HG03045 (cell line): ENCODE results near the gene NHERF2.
"Not testable (repeated sequence)": the region's sequence is repeated elsewhere in the genome, so short reads cannot be mapped to it uniquely, and the experiment has no call there.

Experiments
- ATAC-seq: cut with Tn5 transposase; IDR thresholded peaks from one replicate; pipeline ENCODE4 v1.9.1; 2021; ENCODE audit warnings: mild to moderate bottlenecking, moderate library complexity; ENCODE audit not compliant: unreplicated experiment

Gene NHERF2

DNA sequence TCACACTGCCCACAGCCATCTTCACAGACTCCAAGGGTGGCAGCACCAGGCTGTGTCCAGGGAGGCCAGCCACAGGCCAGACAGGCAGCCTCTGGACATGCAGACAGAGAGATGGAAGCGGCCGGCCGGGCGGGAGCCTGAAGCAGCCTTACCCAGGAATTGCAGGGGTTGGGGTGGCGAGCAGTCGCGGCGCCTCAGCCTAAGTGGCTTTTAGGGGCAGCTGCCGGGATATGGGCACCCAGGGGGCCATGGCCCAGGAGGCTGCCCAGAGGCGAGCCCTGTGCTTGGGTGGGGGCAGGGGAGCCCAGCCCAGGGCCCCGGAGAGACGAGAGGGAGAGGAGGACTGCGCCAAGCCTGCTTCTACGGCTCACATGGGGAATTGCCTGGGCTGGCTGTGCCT is 1.5 kb upstream of the NHERF2 start:
- no peak for ATAC-seq

GRCh38 chr16:2025878-2026460 is 733 bp upstream of the NHERF2 start:
- ATAC-seq, result no peak

DNA sequence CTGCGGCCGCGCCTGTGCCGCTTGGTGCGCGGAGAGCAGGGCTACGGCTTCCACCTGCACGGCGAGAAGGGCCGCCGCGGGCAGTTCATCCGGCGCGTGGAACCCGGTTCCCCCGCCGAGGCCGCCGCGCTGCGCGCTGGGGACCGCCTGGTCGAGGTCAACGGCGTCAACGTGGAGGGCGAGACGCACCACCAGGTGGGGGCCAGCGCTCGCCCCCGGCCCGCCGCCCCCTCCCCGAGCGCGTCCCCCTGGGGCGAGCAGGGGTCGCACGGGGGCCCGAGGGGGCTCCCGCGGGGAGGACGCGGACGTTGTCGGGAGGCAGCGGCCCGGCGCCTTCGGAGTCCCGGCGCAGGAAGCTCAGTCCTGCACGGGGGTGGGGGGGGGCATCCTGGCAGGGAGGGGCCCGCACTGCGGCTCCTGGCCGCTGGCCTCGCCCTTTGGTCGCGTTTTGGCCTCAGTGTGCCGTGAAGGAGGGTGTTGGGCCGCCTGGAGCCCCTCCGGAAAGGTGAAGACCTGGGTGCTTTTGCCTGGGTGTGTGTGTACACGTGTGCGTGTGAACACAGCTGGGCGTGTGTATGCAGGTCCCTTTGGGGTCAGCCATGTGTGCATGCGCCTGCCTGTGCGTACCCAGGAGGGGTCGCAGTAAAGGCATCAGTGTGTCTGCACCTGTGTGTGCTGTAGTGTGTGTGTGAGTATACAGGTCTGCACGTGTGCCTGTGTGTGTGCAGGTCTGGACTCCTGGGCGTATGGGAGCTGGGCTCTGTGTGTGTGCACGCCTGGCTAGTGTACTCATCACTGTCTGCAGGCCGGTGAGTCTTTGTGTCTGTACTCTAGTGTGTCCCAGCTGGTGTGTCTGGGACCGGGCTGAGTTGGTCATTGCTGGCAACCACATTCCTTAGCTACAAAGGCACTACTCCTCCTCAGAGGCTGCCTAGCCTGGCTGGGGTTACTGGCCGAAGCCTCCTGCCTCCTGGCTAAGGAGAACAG is 615 bp downstream of the NHERF2 start:
- no peak for ATAC-seq

DNA sequence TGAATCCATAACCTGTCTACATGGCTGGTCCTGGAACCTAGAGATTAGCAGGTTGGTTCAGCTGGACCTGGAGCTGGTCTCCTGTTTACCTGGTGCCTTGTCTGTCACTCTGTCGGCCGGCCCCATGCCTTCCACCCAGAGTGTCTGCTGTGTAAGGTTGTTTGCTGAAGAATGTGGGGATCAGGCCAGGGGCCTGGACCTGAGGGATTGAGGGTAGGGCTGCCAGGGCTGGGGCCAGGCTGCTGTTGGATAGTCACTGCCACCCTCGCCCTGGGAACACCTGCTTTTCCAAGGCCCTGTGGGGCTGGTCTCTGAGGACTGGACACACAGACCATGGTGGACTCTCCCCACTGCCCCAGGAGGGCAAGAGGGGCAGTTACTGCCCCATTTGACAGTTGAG is 1.4 kb downstream of the NHERF2 start:
- no peak for ATAC-seq

DNA sequence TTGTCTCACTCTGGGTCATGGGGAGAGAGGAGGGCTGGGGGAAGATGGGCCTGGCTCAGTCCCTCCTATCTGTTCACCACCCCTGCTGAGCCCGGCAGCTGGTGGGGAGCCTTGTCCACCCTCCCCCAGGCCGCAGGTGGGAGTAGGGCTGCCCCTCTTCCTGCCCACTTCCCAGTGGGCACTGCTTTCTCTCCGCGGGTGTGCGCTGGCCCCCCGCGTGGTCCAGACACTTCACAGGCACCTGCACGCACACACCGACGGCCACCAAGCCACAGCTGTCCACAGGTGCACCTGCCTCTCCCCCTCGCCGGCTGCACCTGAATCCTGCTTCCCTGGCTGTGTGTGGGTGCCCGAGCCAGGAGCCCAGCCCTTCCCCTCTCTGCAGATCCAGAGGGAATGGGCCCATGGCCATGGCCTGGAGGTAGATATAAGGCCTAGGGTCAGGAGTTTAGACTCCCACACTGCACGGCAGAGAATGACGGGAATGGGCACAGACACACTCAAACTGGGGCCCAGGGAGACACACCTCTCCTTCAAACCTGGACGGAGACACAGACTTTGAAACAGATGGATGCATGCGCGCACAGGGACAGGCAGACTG is 2.0 kb downstream of the NHERF2 start:
- ATAC-seq, result no peak

DNA sequence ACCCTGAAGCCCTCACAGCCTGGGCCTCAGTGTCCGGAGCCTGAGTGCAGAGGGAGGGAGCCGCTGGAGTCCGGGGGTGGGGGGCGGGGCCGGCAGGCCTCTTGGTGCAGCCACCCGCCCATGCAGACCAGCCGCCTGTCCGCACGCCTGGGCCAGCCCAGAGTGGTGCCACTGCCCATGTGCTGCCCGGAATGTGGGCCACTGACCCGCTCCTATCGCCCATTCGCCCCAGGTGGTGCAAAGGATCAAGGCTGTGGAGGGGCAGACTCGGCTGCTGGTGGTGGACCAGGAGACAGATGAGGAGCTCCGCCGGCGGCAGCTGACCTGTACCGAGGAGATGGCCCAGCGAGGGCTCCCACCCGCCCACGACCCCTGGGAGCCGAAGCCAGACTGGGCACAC is 2.6 kb downstream of the NHERF2 start:
- no peak for ATAC-seq

DNA sequence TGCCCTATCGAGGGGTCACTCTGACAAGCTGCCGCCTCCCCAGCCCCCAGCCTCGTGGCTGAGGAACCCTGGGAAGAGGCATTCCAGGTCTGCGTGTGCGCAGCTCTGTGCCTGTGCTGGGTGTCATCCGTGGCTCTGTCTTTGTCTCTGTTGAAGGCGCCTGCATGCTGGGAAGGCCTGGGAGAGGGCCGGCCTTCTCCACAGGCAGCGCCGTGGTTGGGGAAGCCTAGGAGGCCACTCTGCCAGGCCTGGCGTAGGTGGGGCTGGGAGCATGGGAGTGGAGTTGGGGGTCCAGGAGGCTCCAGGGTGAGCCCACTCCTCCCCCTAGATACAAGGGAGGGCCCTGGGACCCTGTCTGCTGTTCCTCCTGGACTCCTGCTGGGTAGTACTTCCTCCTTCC is 3.3 kb downstream of the NHERF2 start:
- ATAC-seq, result no peak

- ATAC-seq, result no peak
Observed at GRCh38 chr16:2031081-2031577, 4.4 kb downstream of the NHERF2 start.

GRCh38 chr16:2032285-2033056 is 5.8 kb downstream of the NHERF2 start:
- no peak for ATAC-seq

DNA sequence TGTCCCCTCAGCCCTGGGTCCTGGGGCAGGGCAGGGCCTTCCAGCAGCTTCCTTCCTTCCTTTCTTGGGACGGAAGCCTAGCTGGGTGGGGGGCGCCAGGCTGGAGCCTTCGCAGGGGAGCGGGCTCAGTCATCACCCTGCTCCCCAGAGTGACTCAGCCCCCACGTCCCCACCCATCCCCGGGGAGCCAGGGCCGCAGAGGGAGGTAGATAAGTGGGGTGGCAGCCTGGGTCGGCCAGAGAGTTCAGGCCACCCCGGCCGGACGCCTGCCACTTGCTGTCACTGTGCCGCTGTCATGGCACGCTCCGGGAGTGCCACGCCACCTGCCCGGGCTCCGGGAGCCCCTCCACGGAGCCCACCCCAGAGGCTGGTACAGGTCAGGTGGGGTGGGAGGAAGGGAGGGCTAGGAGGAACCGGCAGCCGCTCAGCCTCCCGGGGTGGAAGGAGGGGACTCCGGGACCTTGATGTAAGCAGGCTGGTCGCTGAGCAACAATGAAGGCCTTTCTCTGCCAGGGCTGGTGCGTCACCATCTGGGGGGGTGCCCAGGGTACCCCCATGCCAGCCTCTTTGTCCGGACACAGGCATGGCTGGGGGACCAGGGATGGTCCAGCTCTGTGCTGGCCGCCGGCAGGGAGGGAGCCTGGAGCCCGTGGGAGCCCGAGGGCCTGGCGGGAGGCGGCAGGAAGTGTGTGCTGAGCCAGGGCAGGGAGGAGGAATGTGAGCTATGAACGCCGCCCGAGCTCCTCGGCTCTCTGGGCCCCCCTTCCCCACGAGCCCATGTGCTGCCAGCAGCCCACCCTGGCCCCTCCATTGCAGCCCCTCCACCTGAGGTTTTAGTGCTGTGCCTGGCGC is 6.6 kb downstream of the NHERF2 start:
- no peak for ATAC-seq

DNA sequence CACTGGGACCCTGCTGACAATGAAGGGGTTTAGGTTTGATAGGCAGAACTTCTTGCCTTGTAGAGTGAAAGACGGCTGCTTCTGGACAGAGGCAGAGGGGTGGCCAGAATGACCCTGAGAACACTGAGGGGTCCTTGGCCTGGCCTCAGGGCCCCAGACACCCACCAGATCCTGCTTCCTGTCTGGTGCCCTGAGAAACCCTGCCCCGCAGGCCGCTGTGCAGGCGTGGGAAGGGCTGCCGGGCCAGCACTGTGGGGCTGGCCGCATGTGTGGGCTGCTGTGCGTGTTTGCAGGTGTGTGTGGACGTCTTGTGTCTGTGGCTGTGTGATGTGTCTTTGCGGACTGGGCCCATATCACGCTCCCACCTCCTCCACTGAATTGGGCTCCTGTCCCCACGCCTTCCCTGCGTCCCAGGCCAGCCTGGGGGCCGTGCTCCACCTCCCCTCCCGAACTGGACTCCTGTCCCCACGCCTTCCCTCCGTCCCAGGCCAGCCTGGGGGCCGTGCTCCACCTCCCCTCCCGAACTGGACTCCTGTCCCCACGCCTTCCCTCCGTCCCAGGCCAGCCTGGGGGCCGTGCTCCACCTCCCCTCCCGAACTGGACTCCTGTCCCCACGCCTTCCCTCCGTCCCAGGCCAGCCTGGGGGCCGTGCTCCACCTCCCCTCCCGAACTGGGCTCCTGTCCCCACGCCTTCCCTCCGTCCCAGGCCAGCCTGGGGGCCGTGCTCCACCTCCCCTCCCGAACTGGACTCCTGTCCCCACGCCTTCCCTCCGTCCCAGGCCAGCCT is 7.4 kb downstream of the NHERF2 start:
- ATAC-seq, result not testable (repeated sequence)

DNA sequence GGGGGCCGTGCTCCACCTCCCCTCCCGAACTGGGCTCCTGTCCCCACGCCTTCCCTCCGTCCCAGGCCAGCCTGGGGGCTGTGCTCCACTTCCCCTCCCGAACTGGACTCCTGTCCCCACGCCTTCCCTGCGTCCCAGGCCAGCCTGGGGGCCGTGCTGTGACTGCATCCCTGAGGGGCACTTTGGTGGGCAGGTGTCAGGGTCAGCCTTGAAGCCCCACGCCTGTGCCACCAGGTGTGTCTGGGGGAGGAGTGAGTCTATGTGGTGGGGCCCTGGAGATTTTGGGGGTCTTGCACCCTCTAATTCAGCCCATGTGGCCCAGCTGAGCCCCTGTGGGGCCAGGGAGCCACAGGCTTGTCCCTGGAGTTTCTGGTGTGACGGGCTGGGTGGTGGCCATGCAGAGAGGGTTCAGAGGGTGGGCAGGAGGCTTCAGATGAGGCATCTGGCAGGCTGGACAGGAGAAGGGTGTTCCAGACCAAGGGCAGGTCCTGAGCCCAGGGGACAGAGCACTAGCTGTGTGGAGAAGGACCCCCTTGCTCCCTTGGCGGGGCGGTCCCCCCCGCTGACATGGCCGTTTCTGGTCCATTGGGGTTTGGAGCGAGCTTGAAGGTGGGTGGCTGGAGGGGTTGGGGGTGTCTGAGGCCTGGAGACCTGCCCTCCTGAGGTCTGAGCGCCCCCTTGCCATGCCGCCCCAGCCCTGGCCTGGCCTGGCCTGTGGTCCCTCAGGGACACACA is 8.2 kb downstream of the NHERF2 start:
- ATAC-seq, result no peak

GRCh38 chr16:2035431-2036199 is 8.9 kb downstream of the NHERF2 start:
- no peak for ATAC-seq

GRCh38 chr16:2036200-2036966 is 9.7 kb downstream of the NHERF2 start:
- ATAC-seq, result no peak

GRCh38 chr16:2037115-2037514 is 10.4 kb downstream of the NHERF2 start:
- no peak for ATAC-seq

DNA sequence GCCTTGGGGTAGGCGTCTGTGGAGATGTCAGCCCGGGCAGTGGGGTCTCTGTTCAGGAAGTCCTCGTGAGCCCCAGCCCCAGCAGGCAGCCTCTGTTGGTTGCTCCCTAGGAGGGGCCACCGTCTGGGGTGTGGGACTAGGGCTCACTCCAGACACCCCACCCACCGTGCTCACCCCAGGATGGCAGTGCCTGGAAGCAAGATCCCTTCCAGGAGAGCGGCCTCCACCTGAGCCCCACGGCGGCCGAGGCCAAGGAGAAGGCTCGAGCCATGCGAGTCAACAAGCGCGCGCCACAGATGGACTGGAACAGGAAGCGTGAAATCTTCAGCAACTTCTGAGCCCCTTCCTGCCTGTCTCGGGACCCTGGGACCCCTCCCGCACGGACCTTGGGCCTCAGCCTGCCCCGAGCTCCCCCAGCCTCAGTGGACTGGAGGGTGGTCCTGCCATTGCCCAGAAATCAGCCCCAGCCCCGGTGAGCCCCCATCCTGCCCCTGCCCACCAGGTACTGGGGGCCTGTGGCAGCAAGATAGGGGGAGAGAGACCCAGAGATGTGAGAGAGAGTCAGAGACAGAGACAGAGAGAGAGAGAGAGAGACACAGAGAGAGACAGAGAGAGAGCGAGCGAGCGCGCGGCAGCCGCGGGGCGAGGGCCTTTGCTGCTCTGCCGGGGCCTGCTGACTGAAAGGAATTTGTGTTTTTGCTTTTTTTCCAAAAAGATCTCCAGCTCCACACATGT is 11.1 kb downstream of the NHERF2 start:
- ATAC-seq, result no peak
